NCI-H524 treated with DMSO at 0.1 percent for 48 hours (cell line): Measurements from ENCODE around the gene H6PD.

Experiments used
- DNase-seq: peaks from one replicate; lab custom pipeline; 2025; lab: John Stamatoyannopoulos, UW

H6PD gene

GRCh38 chr1:9234223-9235095 is at the start of gene H6PD:
Gene H6PD, plus strand, starts transcription at chr1:9234774. Its CDS starts 10,161 bp downstream, at chr1:9244935.
- DNase-seq, result no peak

- DNase-seq, result no peak
These were observed 48.3 kb upstream of the H6PD start for GRCh38 chr1:9186082-9186859.

GRCh38 chr1:9187004-9187403 is 47.6 kb upstream of the H6PD start:
- DNase-seq, result no peak

- DNase-seq, result no peak
These were observed 44.3 kb upstream of the H6PD start for GRCh38 chr1:9190234-9190633.

- no peak for DNase-seq
These were observed 43.3 kb upstream of the H6PD start for GRCh38 chr1:9191231-9191630.

- DNase-seq, result no peak
These were observed 41.9 kb upstream of the H6PD start for GRCh38 chr1:9192578-9193232.

GRCh38 chr1:9193233-9193625 is 41.3 kb upstream of the H6PD start:
- no peak for DNase-seq

- no peak for DNase-seq
These were observed 40.5 kb upstream of the H6PD start for GRCh38 chr1:9194024-9194423.

- DNase-seq, result no peak
These were observed 38.9 kb upstream of the H6PD start for GRCh38 chr1:9195651-9196050.

- DNase-seq, result no peak
These were observed 38.2 kb upstream of the H6PD start for GRCh38 chr1:9196129-9197040.

- DNase-seq, result no peak
These were observed 37.1 kb upstream of the H6PD start for GRCh38 chr1:9197186-9198099.

- peak; percentile 23 for DNase-seq
These were observed 35.8 kb upstream of the H6PD start for GRCh38 chr1:9198538-9199361.

- no peak for DNase-seq
These were observed 34.1 kb upstream of the H6PD start for GRCh38 chr1:9200441-9200840.

- no peak for DNase-seq
These were observed 33.0 kb upstream of the H6PD start for GRCh38 chr1:9201401-9202239.

GRCh38 chr1:9202240-9202870 is 32.2 kb upstream of the H6PD start:
- DNase-seq, result no peak

- DNase-seq, result no peak
These were observed 31.0 kb upstream of the H6PD start for GRCh38 chr1:9203511-9203982.

GRCh38 chr1:9204156-9204720 is 30.3 kb upstream of the H6PD start:
- no peak for DNase-seq

GRCh38 chr1:9207086-9207485 is 27.5 kb upstream of the H6PD start:
- DNase-seq, result no peak
